HG02623 (cell line): Measurements from ENCODE around the gene CEBPA.
A peak's percentile ranks its signal among the peaks of the same experiment; 100 is the strongest.

ENCODE experiments used
- ATAC-seq: cut with Tn5 transposase; IDR thresholded peaks from one replicate; pipeline ENCODE4 v1.9.1; 2021; ENCODE audit warnings: moderate library complexity; ENCODE audit not compliant: unreplicated experiment

The CEBPA gene

DNA sequence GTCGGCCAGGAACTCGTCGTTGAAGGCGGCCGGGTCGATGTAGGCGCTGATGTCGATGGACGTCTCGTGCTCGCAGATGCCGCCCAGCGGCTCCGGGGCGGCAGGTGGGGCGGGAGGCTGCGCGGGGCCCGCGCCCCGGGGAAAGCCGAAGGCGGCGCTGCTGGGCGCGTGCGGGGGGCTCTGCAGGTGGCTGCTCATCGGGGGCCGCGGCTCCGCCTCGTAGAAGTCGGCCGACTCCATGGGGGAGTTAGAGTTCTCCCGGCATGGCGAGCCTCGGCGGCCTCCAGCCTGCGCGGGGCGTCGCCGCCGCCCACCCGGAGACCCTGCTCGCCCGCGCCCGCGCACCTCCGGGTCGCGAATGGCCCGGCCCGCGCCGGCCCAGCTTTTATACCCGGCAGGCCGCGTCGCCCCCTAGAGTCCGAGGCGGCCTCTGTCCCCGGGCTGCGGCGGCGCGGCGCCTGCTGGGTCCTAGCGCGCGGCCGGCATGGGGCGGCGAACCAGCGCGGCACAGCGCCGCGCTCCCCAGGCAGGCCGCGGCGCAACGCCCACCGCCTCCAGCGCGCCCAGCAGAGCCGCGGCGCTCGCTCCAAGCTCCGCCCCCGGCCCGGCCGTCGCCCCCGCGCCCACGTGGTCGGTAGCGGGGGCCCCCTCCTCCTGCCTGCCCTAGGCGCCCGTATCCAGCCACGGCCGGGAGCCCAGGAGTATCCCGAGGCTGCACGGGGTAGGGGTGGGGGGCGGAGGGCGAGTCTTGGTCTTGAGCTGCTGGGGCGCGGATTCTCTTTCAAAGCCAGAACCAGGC, at the start of gene CEBPA:
Gene CEBPA, minus strand, starts transcription at position 360 of the 799 bp plus-strand sequence. Its CDS starts 120 bp downstream, at position 240.
- peak; percentile 84 for ATAC-seq

- no peak for ATAC-seq
Measured at GRCh38 chr19:33350538-33351309, 48.4 kb upstream of the CEBPA start.

DNA sequence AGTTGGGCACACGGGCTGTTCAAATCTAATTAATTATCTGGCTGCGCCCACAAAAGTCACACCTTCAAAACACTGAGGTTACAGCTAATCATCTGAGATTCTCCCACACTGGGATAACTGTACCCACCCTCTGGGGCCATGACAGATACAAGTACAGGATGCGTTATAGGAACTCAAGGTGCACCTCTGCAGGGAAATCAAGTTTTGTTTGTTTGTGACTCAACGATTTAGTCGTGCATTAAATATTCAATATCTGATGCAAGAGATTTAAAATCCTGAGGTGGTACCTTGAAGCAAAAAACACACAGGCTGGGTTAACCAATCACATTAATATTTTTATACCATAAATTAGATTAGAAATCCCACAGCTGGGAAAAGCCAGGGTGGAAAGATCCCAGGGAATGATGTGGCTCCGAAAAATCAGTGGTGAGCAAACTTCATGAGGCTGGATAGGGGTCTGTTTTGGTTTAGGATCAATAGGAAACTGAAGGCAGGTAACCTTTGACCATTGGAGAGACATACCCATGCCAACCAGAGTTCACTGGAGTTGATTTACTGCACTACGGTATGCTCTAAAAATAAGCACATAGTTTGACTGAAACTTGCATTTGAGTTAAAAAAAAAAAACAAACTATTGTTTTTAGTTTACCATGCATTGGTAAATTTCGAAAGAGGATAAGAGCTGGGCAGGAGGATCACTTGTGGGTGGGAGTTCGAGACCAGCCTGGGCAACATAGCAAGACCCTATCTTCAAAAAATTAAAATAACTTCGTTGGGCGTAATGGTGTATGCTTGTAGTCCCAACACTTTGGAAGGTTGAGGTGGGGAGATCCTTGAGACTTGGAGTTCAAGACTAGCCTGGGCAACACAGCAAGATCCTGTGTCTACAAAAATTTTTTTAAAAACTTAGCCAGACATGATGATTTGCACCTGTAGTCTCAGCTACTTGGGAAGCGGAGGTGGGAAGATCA, 47.3 kb upstream of the CEBPA start:
- ATAC-seq, result no peak

DNA sequence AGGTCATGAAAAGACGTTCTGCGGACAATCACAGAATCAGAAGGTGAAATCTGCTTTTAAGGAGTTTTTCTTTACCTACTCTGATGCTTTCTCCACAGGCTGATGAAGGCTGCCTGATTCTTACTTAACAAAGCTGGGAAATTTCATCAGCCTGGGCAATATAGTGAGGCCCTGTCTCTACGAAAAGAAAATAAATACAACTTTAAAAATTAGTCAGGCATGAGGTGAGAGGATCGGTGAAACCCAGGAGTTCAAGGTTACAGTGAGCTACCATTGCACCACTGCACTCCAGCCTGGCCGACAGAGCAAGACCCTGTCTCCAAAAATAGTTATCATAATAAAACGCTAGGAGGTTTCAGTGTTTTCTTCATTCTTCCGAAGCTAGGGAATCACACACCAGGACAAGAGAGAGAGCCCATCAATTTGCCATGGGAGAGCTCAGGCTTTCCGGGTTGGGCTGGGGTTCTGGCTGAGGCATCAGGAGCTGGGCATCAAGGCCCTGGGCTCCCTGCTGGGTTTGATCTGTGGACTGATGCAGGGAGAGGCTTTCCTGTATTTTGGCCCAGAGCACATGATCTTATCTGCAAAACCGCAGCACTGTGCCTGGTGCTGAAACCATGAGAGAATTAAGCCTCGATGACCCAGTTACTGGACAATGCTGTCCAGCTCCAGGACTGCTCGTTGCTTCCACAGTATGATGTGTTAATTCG, 46.1 kb upstream of the CEBPA start:
- ATAC-seq, result no peak

GRCh38 chr19:33347300-33347699, 45.0 kb upstream of the CEBPA start:
- ATAC-seq, result no peak

GRCh38 chr19:33346665-33347064, 44.3 kb upstream of the CEBPA start:
- ATAC-seq, result no peak

- no peak for ATAC-seq
Measured at GRCh38 chr19:33345163-33345562, 42.8 kb upstream of the CEBPA start.

DNA sequence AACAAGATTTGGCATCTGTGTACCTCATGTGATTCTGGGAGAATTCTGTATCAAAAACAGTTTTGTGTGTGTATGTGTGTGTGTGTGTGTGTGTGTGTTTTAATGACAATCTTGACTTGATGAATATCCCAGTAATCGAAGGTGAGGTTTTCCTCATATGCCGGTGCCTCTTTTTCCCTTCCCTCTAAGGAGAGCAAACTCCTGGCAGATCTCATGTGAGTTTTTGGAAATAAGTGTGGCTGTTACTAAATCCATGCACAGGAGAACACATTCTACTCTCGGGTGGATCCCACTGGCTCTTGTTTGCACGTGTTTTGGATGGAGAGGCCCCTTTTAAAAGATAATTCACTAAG, 42.2 kb upstream of the CEBPA start:
- no peak for ATAC-seq

- ATAC-seq, result no peak
Measured at GRCh38 chr19:33343859-33344572, 41.7 kb upstream of the CEBPA start.

- no peak for ATAC-seq
Measured at GRCh38 chr19:33343301-33343700, 41.0 kb upstream of the CEBPA start.

DNA sequence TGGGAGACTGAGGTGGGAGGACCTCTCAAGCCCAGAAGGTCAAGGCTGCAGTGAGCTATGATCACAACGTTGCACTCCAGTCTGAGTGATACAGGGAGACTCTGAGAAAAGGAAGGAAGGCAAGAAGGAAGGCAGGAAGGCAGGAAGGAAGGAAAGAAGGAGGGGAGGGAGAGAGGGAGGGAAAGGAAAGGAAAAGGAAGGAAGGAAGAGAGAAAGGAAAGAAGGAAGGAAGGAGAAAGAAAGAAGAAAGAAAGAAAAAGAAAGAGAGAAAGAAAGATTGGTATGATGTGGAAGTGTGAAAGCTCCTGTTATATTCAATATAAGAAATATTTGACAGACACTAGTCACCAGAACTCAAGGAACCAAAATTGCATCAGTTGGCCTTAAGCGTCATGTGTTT, 38.7 kb upstream of the CEBPA start:
- ATAC-seq, result no peak

DNA sequence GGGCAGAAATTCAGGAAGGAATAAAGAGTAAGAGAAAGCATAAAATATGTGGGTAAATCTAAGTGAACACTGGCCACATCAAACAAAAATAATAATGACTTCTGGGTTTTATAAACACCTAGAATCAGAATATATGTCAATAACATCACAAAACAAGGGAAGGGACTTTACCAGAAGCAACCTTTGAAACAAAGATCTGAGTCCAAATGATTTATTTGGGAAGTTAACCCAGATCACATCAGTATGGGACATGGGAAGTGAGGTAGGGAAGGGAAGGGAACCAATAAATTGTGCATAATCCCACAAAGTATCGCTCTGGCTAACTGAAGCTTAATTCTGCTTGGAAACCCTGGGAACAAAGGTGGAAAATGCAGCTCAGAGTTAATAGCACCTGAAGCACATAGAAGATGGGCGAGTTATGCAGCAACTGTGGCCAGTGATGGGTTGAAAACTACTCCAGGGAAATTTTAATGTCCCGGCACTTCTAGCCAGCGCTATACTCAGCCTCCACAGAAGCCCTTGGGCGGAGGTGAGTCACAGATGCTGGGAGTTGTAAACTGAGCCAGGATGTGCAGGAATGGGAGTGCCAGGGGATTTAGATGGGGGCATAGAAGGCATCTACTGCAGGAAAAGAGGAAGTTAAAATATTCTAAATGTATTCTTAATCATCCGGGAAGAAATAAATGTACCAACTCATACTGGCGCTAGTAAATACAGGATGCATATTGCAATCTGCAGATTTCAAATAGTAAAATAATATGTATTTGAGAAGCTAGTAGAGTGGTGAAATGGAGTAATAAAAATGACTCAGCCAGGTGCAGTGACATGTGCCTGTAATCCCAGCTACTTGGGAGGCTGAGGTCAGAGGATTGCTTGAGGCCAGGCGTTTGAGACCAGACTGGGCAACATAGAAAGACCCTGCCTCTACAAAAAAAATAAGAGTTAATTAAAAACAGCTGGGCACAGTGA, 37.0 kb upstream of the CEBPA start:
- no peak for ATAC-seq

- ATAC-seq, result no peak
Measured at GRCh38 chr19:33335446-33335845, 33.1 kb upstream of the CEBPA start.

DNA sequence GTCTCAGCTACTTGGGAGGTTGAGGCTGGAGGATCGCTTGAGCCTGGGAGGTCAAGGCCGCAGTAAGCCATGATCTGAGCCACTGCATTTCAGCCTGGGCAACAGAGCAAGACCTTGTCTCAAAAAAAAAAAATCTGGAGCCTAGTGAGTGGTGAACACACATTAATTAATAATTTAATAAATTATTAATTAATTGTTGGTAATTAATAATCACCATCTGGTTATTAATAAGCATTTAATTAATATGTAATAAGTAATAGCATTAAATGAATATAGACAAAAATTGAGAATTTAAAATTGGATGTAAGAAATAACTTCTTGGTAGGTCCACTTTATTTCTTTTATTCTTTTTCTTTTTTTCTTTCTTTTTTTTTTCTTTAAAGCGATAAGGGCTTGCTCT, 31.9 kb upstream of the CEBPA start:
- ATAC-seq, result no peak

DNA sequence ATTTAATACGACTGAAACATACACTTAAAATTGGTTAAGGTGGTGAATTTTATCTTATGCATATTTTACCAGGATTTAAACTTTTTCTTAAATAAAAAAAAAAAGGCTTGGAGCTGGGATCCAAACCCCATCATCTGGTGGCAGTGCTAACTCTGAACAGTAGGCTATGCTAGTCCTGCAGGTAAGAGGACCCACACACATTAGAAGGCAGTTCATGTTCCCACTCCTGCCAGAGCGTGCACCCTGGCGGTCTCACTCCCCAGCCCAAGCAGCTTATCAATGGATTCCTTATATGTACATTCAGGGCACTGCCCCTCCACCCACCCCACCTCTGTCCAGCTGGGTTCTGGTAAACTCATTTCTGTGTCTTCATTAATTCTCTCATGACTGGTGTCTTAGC, 31.3 kb upstream of the CEBPA start:
- ATAC-seq, result no peak

DNA sequence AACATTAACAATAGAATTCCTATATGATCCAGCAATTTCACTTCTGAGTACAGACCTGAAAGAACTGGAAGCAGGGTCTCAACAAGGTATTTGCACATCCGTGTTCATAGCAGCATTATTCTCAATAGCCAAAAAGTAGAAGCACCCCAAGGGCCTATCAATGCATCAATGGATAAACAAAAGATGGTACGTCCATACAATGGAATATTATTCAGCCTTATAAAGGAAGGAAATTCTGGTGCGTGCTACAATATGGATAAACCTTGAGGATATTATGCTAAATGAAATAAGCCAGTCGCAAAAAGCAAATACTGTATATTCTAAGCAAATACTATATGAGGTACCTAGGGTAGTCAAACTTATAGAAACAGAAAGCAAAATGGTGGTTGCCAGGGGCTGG, 30.8 kb upstream of the CEBPA start:
- no peak for ATAC-seq

GRCh38 chr19:33332248-33332647, 29.9 kb upstream of the CEBPA start:
- ATAC-seq, result no peak

DNA sequence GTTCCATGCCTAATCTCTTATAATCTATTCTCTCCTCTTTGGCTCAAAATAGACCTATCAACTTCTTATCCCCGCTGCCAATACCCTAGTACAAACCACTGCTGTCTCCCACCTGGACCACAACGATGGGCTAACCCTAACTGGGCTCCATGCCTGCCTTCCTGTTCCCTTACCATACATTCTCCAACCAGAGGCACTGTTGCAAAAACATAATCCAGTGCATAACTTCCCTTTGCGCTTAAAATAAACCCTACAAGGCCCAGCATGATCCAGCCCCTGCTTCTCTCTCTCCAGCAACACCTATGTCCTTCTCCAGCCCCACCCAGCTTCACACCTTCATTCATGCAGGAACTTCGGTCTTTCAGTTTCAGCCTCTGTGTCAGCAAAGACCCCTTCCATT, 27.4 kb upstream of the CEBPA start:
- ATAC-seq, result no peak

DNA sequence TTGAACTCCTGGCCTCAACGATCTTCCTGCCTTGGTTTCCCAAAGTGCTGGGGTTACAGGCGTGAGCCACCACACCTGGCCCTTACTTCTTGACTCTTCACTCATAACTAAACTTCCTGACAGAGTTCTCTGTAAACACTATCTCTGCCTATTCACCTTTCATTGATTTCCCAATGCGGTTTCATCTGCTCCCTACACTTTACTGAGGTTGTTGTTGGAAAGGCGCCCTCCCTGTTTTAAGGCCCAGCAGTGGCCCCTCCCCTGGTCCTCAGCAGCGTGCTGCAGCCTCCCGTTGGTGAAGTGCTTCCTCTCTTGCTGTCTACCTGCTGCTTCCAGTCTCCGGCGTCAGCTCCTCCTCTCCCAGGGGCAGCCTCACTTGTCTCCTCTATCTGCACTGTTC, 26.7 kb upstream of the CEBPA start:
- no peak for ATAC-seq
